Type B pancreatic cell (in vitro differentiated cells): ENCODE data around the gene GAREM1. TPM values are rescaled to one million over a fixed set of nuclear protein-coding genes. Genes with fewer than 3 reads are reported as not detected.

Experiments
- DNase-seq: peaks from one replicate; pipeline ENCODE4 v3.0.0; 2021; ENCODE audit warnings: mixed read lengths; ENCODE audit not compliant: unreplicated experiment; ENCODE audit errors: extremely low spot score
- H3K27ac Mint-ChIP-seq: 2 replicates; pipeline ENCODE4 v1.8.0; 2021; ENCODE audit warnings: mild to moderate bottlenecking, mixed read lengths
- H3K27me3 Mint-ChIP-seq: 2 replicates; pipeline ENCODE4 v1.8.0; 2021; ENCODE audit warnings: mixed read lengths
- H3K36me3 Mint-ChIP-seq: 2 replicates; pipeline ENCODE4 v1.8.0; 2021; ENCODE audit warnings: mixed read lengths
- H3K4me1 Mint-ChIP-seq: one replicate; pipeline ENCODE4 v1.8.0; 2021; ENCODE audit warnings: mixed read lengths; ENCODE audit not compliant: unreplicated experiment
- H3K4me3 Mint-ChIP-seq: 2 replicates; pipeline ENCODE4 v1.8.0; 2021; ENCODE audit warnings: mild to moderate bottlenecking, mixed read lengths
- H3K9me3 Mint-ChIP-seq: 2 replicates; pipeline ENCODE4 v1.8.0; 2021; ENCODE audit warnings: mixed read lengths
- total RNA-seq: library from RNA; stranded (reverse); gene quantifications from 2 replicates; pipeline ENCODE4 v1.2.1, GENCODE V29; 2021; ENCODE audit warnings: low replicate concordance
- TF ChIP-seq, protein P1 (sequence below): fragments of 200-600 bp; sonication (generic); conservative IDR thresholded peaks from 2 replicates; pipeline ENCODE4 v1.5.0; 2021; ENCODE audit warnings: antibody characterized with exemption, mild to moderate bottlenecking

The GAREM1 gene
- total RNA-seq, 1 donor from 2014 or later, result 17.8 TPM

DNA sequence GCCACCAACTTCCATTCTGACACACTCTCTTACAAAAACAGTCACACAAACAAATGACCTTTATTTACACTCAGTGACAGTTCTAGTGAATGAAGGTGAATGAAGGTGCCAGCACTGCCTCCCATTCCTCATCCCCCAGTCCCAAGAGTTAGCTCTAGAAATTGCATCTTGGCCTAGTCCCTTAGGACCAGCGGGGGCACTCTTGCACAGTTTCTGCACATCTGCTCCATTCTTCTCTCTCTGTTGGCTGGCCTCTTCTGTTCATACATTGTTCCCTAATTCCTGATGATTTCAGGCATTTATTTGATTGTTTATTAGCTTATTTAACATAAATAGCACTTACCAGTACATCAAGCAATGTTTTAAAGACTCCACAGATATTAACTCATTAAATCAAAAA, 30.9 kb downstream of the GAREM1 start:
- Mint-ChIP-seq H3K36me3 (no peaks in the 10 kb centered on the region), H3K27ac (no peak overlapping the region)

DNA sequence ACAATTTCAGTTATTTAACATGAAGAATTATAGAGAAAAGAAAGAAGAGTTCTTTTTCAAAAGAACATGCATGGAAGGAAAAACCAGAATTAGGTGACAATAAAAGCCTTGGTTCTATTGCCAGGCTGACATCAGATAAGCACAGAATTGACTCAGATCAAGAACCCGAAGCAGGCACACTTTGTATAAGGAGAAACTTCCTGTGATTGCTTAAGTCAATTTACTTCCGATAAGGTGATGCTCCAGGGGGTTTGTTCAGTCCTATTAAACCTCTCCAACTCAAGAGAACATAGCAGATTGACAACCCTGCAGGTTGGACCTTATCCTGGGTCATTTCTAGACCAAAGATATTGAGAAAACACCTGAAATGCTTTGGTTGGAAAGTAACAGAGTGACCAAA, 31.4 kb downstream of the GAREM1 start:
- peaks cover 14% of the 10 kb centered on the region for H3K4me1 Mint-ChIP-seq
- no peak overlapping the region for H3K4me3 Mint-ChIP-seq
- TF ChIP-seq, protein P1, sequence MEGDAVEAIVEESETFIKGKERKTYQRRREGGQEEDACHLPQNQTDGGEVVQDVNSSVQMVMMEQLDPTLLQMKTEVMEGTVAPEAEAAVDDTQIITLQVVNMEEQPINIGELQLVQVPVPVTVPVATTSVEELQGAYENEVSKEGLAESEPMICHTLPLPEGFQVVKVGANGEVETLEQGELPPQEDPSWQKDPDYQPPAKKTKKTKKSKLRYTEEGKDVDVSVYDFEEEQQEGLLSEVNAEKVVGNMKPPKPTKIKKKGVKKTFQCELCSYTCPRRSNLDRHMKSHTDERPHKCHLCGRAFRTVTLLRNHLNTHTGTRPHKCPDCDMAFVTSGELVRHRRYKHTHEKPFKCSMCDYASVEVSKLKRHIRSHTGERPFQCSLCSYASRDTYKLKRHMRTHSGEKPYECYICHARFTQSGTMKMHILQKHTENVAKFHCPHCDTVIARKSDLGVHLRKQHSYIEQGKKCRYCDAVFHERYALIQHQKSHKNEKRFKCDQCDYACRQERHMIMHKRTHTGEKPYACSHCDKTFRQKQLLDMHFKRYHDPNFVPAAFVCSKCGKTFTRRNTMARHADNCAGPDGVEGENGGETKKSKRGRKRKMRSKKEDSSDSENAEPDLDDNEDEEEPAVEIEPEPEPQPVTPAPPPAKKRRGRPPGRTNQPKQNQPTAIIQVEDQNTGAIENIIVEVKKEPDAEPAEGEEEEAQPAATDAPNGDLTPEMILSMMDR, result no peak
- no peak overlapping the region for H3K27ac Mint-ChIP-seq
- H3K27me3 Mint-ChIP-seq, result no peaks in the 10 kb centered on the region
- DNase-seq, result no peak
- H3K36me3 Mint-ChIP-seq, result no peaks in the 10 kb centered on the region
- H3K9me3 Mint-ChIP-seq, result no peaks in the 10 kb centered on the region

More for the DNA sequence above, 30.9 kb downstream of the GAREM1 start:
- Mint-ChIP-seq H3K27me3 (no peaks in the 10 kb centered on the region), H3K4me1 (peaks cover 14% of the 10 kb centered on the region), H3K4me3 (no peak overlapping the region), H3K9me3 (no peaks in the 10 kb centered on the region)
- TF ChIP-seq, protein P1, result peak; percentile 64
- DNase-seq, result no peak

- TF ChIP-seq, protein P1, result no peak
- H3K27ac Mint-ChIP-seq, result peak overlapping the region; percentile 43
- DNase-seq, result no peak
- no peak overlapping the region for H3K4me3 Mint-ChIP-seq
- no peaks in the 10 kb centered on the region for H3K27me3 Mint-ChIP-seq
- peaks cover 14% of the 10 kb centered on the region for H3K4me1 Mint-ChIP-seq
- no peaks in the 10 kb centered on the region for H3K36me3 Mint-ChIP-seq
- no peaks in the 10 kb centered on the region for H3K9me3 Mint-ChIP-seq
These were observed 32.5 kb downstream of the GAREM1 start for GRCh38 chr18:32438173-32438572.

DNA sequence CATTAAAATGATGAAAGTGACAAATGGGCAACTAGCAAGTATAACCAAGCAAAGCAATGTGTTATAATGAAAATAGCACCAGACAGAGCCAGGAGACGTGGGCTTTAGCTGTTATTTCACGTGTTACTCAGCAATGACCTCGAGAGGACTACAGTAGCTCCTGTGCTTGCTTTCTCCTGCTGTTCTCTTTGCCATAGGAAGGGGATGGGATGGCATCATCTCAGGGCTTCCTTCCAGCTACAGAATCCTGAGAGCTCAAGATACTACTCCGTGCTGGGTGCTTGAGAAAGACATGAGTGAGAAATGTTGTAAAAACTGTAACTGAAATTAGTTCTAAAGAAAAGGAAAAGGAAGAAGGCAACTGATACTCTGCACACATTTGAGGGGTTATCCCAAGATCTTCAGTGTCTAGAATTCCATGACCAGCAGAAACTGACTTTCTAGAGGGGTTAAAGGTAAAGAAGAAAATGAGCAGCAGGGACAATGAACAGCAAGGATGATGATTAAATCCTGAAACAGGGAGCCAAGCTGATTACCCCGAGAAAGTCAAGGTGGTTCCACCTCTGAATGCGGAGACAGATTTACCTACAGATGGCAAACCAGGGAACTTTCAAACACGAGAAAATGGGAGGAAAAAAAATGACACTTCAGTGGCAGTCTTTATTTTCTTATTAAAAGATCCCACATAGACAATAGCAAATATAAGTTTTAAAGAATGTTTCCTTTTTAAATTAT, 33.4 kb downstream of the GAREM1 start:
- H3K27ac Mint-ChIP-seq, result no peak overlapping the region
- peaks cover 14% of the 10 kb centered on the region for H3K4me1 Mint-ChIP-seq
- DNase-seq, result no peak
- TF ChIP-seq, protein P1, result no peak
- H3K4me3 Mint-ChIP-seq, result no peak overlapping the region
- no peaks in the 10 kb centered on the region for H3K36me3 Mint-ChIP-seq
- H3K27me3 Mint-ChIP-seq, result no peaks in the 10 kb centered on the region
- no peaks in the 10 kb centered on the region for H3K9me3 Mint-ChIP-seq

DNA sequence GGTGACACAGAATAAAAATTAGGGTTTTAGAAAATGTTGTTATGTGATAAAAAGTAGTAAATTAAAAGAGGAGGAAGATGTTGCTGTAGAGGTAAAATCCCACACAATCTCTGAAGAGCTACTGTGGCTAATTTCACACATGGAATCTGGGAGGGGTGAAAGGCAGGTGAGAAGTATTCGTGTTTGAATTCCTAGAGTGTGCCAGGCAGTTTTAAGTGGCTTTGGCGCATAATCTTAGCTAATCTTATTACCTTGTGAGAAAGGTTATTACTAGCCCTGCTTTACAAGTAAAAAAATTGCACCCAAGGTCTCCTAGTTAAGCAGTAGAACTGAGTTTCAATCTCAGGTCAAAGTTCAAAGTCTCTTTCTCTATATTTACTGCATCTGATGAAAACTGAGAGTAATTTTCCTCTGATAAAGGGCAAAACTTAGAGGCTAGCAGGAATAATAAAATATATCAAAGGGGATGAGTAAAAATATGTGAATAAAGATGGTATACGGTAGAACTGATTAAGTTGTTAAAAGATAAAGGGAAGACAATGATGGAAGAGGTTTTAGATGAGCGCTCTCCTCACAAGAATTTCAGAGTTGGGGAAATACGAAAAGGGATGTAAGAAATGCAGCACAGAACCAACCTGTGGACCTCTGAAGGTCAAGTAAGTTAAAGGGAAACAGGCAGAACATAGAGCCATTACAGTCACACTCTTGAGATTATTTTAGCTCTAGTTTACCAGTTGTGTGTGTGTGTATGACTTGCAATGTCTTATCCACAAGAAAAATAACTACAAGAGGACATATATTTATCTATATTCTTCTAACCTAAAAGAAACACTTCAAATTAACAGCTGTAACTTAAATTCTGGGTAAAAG, 34.8 kb downstream of the GAREM1 start:
- no peak overlapping the region for H3K27ac Mint-ChIP-seq

More for the DNA sequence above, 34.8 kb downstream of the GAREM1 start:
- H3K4me3 Mint-ChIP-seq, result no peak overlapping the region
- H3K4me1 Mint-ChIP-seq, result peaks cover 14% of the 10 kb centered on the region
- H3K9me3 Mint-ChIP-seq, result peaks cover 2% of the 10 kb centered on the region
- peaks cover 2% of the 10 kb centered on the region for H3K36me3 Mint-ChIP-seq
- DNase-seq, result no peak
- no peaks in the 10 kb centered on the region for H3K27me3 Mint-ChIP-seq
- TF ChIP-seq, protein P1, result no peak
